SK-N-MC (cell line): ENCODE measurements around the gene UBA3.

ENCODE experiments used
- EZH2 ChIP-seq: fragments of 200-600 bp; sonication (generic); IDR thresholded peaks from one replicate; pipeline ENCODE4 v1.6.1; 2017; ENCODE audit warnings: antibody characterized with exemption
- POLR2AphosphoS5 ChIP-seq: IDR thresholded peaks from 2 replicates; pipeline ENCODE4 v1.6.1; 2012; ENCODE audit warnings: mild to moderate bottlenecking, low read depth, low read length, borderline replicate concordance

- TF ChIP-seq POLR2AphosphoS5 (no peak), EZH2 (no peak)
Observed at GRCh38 chr3:69013253-69014021, 66.7 kb downstream of the UBA3 start, which contains the start of gene EOGT.
